GM12801 (cell line): ENCODE results near the gene RAD23B.

Experiments
- TF ChIP-seq, protein P1 (sequence below): IDR thresholded peaks from one replicate; pipeline ENCODE4 v1.5.1; 2011; ENCODE audit warnings: control low read depth; ENCODE audit not compliant: insufficient read length; ENCODE audit errors: extremely low read depth

RAD23B gene

GRCh38 chr9:107282759-107283622, at the start of gene RAD23B:
Gene RAD23B, plus strand, starts transcription at chr9:107283279. Its CDS starts 351 bp downstream, at chr9:107283630.
- TF ChIP-seq, protein P1, sequence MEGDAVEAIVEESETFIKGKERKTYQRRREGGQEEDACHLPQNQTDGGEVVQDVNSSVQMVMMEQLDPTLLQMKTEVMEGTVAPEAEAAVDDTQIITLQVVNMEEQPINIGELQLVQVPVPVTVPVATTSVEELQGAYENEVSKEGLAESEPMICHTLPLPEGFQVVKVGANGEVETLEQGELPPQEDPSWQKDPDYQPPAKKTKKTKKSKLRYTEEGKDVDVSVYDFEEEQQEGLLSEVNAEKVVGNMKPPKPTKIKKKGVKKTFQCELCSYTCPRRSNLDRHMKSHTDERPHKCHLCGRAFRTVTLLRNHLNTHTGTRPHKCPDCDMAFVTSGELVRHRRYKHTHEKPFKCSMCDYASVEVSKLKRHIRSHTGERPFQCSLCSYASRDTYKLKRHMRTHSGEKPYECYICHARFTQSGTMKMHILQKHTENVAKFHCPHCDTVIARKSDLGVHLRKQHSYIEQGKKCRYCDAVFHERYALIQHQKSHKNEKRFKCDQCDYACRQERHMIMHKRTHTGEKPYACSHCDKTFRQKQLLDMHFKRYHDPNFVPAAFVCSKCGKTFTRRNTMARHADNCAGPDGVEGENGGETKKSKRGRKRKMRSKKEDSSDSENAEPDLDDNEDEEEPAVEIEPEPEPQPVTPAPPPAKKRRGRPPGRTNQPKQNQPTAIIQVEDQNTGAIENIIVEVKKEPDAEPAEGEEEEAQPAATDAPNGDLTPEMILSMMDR = no peak

DNA sequence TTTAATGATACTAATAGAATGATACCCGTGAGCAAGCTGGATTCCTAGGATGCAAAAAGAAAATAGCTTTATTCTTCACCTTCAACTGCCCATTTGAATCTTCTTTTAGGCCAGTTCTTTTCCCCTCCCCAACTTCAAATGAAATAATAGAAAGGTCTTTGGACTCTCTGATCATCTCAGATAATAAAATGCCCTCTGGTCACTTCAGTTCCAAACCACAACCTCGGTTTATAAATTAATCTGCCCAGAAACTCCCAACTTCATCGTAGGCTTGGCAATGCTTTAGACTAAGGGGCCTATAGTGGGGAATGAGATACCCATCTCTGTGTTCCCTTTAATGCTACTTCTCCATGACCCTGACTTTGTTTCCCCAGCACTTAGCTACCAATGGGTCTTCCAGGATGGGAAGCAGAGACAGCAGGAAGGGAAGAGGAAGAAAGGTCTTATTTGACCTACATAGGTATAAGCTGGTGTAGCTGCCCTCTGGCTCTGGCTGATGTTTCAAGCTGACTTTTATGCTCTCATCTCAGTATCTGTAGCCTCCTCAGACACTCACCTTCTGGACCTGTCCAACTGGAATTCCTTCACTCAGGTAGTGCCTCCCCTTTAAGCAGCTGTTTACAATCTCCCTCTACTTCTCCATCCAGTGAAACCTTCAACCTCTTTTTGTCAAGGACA, 47.2 kb upstream of the RAD23B start:
- TF ChIP-seq, protein P1 = no peak

GRCh38 chr9:107237873-107238272, 45.2 kb upstream of the RAD23B start:
- TF ChIP-seq, protein P1 = no peak

- TF ChIP-seq, protein P1 = no peak
Observed at GRCh38 chr9:107239474-107239873, 43.6 kb upstream of the RAD23B start.

GRCh38 chr9:107240260-107240659, 42.8 kb upstream of the RAD23B start:
- TF ChIP-seq, protein P1 = no peak

GRCh38 chr9:107242073-107243030, 40.7 kb upstream of the RAD23B start:
- TF ChIP-seq, protein P1 = no peak
